IPS-NIHi7 (cell line): ENCODE measurements around the gene RXFP3.
"Not testable (repeated sequence)": the region's sequence is repeated elsewhere in the genome, so short reads cannot be mapped to it uniquely, and the experiment has no call there.

Experiments
- DNase-seq: peaks from one replicate; pipeline ENCODE4 v3.0.0; 2012; ENCODE audit warnings: mixed read lengths; ENCODE audit errors: extremely low spot score

RXFP3 gene

GRCh38 chr5:33936381-33937016, at the start of gene RXFP3:
Gene RXFP3, plus strand, starts transcription at chr5:33936386. Its CDS starts 355 bp downstream, at chr5:33936741.
- peak; percentile 50 for DNase-seq

GRCh38 chr5:33887268-33887667, 48.9 kb upstream of the RXFP3 start:
- DNase-seq = no peak

- DNase-seq = no peak
These were observed 47.6 kb upstream of the RXFP3 start for GRCh38 chr5:33888587-33888986.

- peak; percentile 41 for DNase-seq
These were observed 45.8 kb upstream of the RXFP3 start for GRCh38 chr5:33890131-33891032.

GRCh38 chr5:33891446-33891787, 44.8 kb upstream of the RXFP3 start:
- no peak for DNase-seq

- peak; percentile 87 for DNase-seq
These were observed 44.2 kb upstream of the RXFP3 start, which contains the start of gene ADAMTS12 for GRCh38 chr5:33891788-33892619. Gene ADAMTS12, minus strand, starts transcription at chr5:33891990. Its CDS starts 134 bp downstream, at chr5:33891856.

- peak; percentile 40 for DNase-seq
These were observed 43.5 kb upstream of the RXFP3 start for GRCh38 chr5:33892620-33893137.

GRCh38 chr5:33894566-33894965, 41.6 kb upstream of the RXFP3 start:
- no peak for DNase-seq

- no peak for DNase-seq
These were observed 35.0 kb upstream of the RXFP3 start for GRCh38 chr5:33901156-33901555.

GRCh38 chr5:33903118-33903517, 33.1 kb upstream of the RXFP3 start:
- DNase-seq = no peak

- no peak for DNase-seq
These were observed 30.8 kb upstream of the RXFP3 start for GRCh38 chr5:33905381-33905780.

- not testable (repeated sequence) for DNase-seq
These were observed 29.9 kb upstream of the RXFP3 start for GRCh38 chr5:33906248-33906647.

- not testable (repeated sequence) for DNase-seq
These were observed 21.3 kb upstream of the RXFP3 start for GRCh38 chr5:33914844-33915243.

- no peak for DNase-seq
These were observed 15.2 kb upstream of the RXFP3 start for GRCh38 chr5:33921002-33921401.

- no peak for DNase-seq
These were observed 10.9 kb upstream of the RXFP3 start for GRCh38 chr5:33925278-33925677.

GRCh38 chr5:33927685-33928084, 8.5 kb upstream of the RXFP3 start:
- no peak for DNase-seq

GRCh38 chr5:33928283-33928682, 7.9 kb upstream of the RXFP3 start:
- DNase-seq = no peak

- DNase-seq = no peak
These were observed 6.1 kb upstream of the RXFP3 start for GRCh38 chr5:33929925-33930690.

GRCh38 chr5:33931136-33931535, 5.0 kb upstream of the RXFP3 start:
- DNase-seq = no peak

- DNase-seq = no peak
These were observed 2.4 kb upstream of the RXFP3 start for GRCh38 chr5:33933723-33934169.

- no peak for DNase-seq
These were observed 2.0 kb upstream of the RXFP3 start for GRCh38 chr5:33934176-33934575.
